Smooth muscle cell (in vitro differentiated cells): ENCODE measurements around the gene LCE5A. TPM values are rescaled to one million over a fixed set of nuclear protein-coding genes. Genes with fewer than 3 reads are reported as not detected.
"Not testable (repeated sequence)": the region's sequence is repeated elsewhere in the genome, so short reads cannot be mapped to it uniquely, and the experiment has no call there.

Experiments used
- DNase-seq: peaks from one replicate; lab custom pipeline; 2025; ENCODE audit not compliant: unreplicated experiment; lab: John Stamatoyannopoulos, UW
- H2AFZ ChIP-seq: fragments of 200-600 bp; sonication (generic); 2 replicates; pipeline ENCODE4 v1.6.0; 2016; ENCODE audit warnings: antibody characterized with exemption, low read depth, mild to moderate bottlenecking
- H3F3A ChIP-seq: fragments of 200-600 bp; sonication (generic); 2 replicates; pipeline ENCODE4 v1.6.0; 2017; ENCODE audit warnings: antibody characterized with exemption, low read depth
- H3K27ac ChIP-seq: fragments of 200-600 bp; sonication (generic); 2 replicates; pipeline ENCODE4 v1.5.1; 2016; ENCODE audit warnings: low read depth, mild to moderate bottlenecking
- H3K27me3 ChIP-seq: fragments of 200-600 bp; sonication (generic); 2 replicates; pipeline ENCODE4 v1.6.1; 2016; ENCODE audit warnings: low read depth, mild to moderate bottlenecking
- H3K36me3 ChIP-seq: fragments of 200-600 bp; sonication (generic); 2 replicates; pipeline ENCODE4 v1.5.1; 2016; ENCODE audit warnings: low read depth
- H3K4me1 ChIP-seq: fragments of 200-600 bp; sonication (generic); 2 replicates; pipeline ENCODE4 v1.5.1; 2016; ENCODE audit warnings: low read depth
- H3K4me2 ChIP-seq: fragments of 200-600 bp; sonication (generic); 2 replicates; pipeline ENCODE4 v1.6.0; 2016; ENCODE audit warnings: mild to moderate bottlenecking
- H3K4me3 ChIP-seq: fragments of 200-600 bp; sonication (generic); 2 replicates; pipeline ENCODE4 v1.5.1; 2016; ENCODE audit warnings: mild to moderate bottlenecking
- H3K79me2 ChIP-seq: fragments of 200-600 bp; sonication (generic); 2 replicates; pipeline ENCODE4 v1.6.0; 2016; ENCODE audit warnings: low read depth, mild to moderate bottlenecking
- H3K9ac ChIP-seq: fragments of 200-600 bp; sonication (generic); 2 replicates; pipeline ENCODE4 v1.6.0; 2016; ENCODE audit warnings: low read depth
- H3K9me3 ChIP-seq: fragments of 200-600 bp; sonication (generic); replicated peaks from 2 replicates; pipeline ENCODE4 v1.5.1; 2016; ENCODE audit warnings: low read depth
- H4K20me1 ChIP-seq: fragments of 200-600 bp; sonication (generic); 2 replicates; pipeline ENCODE4 v1.6.0; 2016; ENCODE audit warnings: low read depth
- WGBS: methylation state at CpG from one replicate; pipeline ENCODE4 v1.1.7; 2016; ENCODE audit warnings: low lambda C conversion rate; 5-methylcytosine and 5-hydroxymethylcytosine counted together
- polyA plus RNA-seq: library from polyadenylated mRNA; unstranded; fragments of >200 nt; fragmentation: Nextera tagmentation; extraction: Ambion mirVana; gene quantifications from 2 replicates; pipeline ENCODE4 v1.2.1, GENCODE V29; 2016
- total RNA-seq: library from RNA; depleted of rRNA; stranded (reverse); fragments of >200 nt; gene quantifications from 2 replicates; pipeline ENCODE4 v1.2.3, GENCODE V29; 2014
- TF ChIP-seq, protein P1 (sequence below): fragments of 200-600 bp; sonication (generic); IDR thresholded peaks from 2 replicates; pipeline ENCODE4 v1.5.1; 2017; ENCODE audit warnings: borderline replicate concordance, mild to moderate bottlenecking, antibody characterized with exemption; ENCODE audit not compliant: insufficient read depth, poor library complexity, severe bottlenecking

The LCE5A gene
- total and polyA plus RNA-seq, 2 experiments from 2014 or later: not detected

DNA sequence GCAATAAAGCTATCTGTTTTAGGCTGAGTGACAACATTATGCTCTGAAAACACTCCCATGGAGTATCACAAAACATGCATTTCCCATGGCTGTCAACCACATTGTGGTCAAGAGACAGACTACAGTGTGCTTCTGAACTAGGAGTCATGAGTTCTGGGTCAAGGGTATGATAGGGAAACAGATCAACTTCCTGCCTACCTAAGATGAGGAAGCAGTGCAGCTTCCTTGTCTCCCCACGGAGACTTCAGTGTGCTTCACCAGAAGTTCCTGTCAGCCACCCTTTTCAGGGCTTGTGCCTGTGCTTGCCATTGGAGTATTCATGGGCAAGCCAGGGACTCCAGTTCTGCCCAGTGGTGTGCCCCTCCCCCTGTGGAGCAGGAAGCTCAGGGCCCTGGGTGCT, 36.1 kb downstream of the LCE5A start:
- Histone ChIP-seq H3F3A (no peaks in the 10 kb centered on the region), H3K27ac (no peak overlapping the region), H3K4me2 (no peak overlapping the region), H3K9me3 (no peaks in the 10 kb centered on the region), H3K4me1 (no peaks in the 10 kb centered on the region), H3K27me3 (no peaks in the 10 kb centered on the region), H3K36me3 (no peaks in the 10 kb centered on the region), H3K4me3 (no peak overlapping the region), H2AFZ (no peak overlapping the region), H4K20me1 (no peaks in the 10 kb centered on the region), H3K79me2 (no peaks in the 10 kb centered on the region), H3K9ac (no peak overlapping the region)
- WGBS: 45% methylated on average over 1 of the region's 1 CpG
- no peak for DNase-seq
- TF ChIP-seq, protein P1, sequence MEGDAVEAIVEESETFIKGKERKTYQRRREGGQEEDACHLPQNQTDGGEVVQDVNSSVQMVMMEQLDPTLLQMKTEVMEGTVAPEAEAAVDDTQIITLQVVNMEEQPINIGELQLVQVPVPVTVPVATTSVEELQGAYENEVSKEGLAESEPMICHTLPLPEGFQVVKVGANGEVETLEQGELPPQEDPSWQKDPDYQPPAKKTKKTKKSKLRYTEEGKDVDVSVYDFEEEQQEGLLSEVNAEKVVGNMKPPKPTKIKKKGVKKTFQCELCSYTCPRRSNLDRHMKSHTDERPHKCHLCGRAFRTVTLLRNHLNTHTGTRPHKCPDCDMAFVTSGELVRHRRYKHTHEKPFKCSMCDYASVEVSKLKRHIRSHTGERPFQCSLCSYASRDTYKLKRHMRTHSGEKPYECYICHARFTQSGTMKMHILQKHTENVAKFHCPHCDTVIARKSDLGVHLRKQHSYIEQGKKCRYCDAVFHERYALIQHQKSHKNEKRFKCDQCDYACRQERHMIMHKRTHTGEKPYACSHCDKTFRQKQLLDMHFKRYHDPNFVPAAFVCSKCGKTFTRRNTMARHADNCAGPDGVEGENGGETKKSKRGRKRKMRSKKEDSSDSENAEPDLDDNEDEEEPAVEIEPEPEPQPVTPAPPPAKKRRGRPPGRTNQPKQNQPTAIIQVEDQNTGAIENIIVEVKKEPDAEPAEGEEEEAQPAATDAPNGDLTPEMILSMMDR: no peak

DNA sequence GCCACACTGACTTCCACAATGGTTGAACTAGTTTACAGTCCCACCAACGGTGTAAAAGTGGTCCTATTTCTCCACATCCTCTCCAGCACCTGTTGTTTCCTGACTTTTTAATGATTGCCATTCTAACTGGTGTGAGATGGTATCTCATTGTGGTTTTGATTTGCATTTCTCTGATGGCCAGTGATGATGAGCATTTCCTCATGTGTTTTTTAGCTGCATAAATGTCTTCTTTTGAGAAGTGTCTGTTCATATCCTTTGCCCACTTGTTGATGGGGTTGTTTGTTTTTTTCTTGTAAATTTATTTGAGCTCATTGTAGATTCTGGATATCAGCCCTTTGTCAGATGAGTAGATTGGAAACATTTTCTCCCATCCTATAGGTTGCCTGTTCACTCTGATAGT, 37.8 kb downstream of the LCE5A start:
- H3K4me1 ChIP-seq, H4K20me1 ChIP-seq, H3K9ac ChIP-seq, H3K9me3 ChIP-seq, H2AFZ ChIP-seq, H3K4me3 ChIP-seq, H3K36me3 ChIP-seq, H3K27ac ChIP-seq, H3K79me2 ChIP-seq, H3K27me3 ChIP-seq, H3K4me2 ChIP-seq, H3F3A ChIP-seq, DNase-seq: not testable (repeated sequence)
- WGBS: 0% methylated on average over 1 of the region's 1 CpG

Other genes with a start within 250 kb of the LCE5A start
- not detected in 2 replicates for gene FLG, start 185.6 kb upstream of the LCE5A start, total RNA-seq
- gene FLG, start 185.6 kb upstream of the LCE5A start, polyA plus RNA-seq: not detected in 2 replicates
- not detected in 2 replicates for gene FLG2, start 150.8 kb upstream of the LCE5A start, total RNA-seq
- not detected in 2 replicates for gene FLG2, start 150.8 kb upstream of the LCE5A start, polyA plus RNA-seq
- gene CRNN, start 96.5 kb upstream of the LCE5A start, total RNA-seq: not detected in 2 replicates
- not detected in 2 replicates for gene CRNN, start 96.5 kb upstream of the LCE5A start, polyA plus RNA-seq
- not detected in 2 replicates for gene CRCT1, start 3.7 kb downstream of the LCE5A start, total RNA-seq
- not detected in 2 replicates for gene CRCT1, start 3.7 kb downstream of the LCE5A start, polyA plus RNA-seq
- not detected in 2 replicates for gene LCE3E, start 56.0 kb downstream of the LCE5A start, total RNA-seq
- not detected in 2 replicates for gene LCE3E, start 56.0 kb downstream of the LCE5A start, polyA plus RNA-seq
- gene LCE3D, start 69.7 kb downstream of the LCE5A start, total RNA-seq: not detected in 2 replicates
- not detected in 2 replicates for gene LCE3D, start 69.7 kb downstream of the LCE5A start, polyA plus RNA-seq
- gene LCE3C, start 89.4 kb downstream of the LCE5A start, total RNA-seq: not detected in 2 replicates
- gene LCE3C, start 89.4 kb downstream of the LCE5A start, polyA plus RNA-seq: not detected in 2 replicates
- gene LCE3B, start 103.0 kb downstream of the LCE5A start, total RNA-seq: not detected in 2 replicates
- not detected in 2 replicates for gene LCE3B, start 103.0 kb downstream of the LCE5A start, polyA plus RNA-seq
- not detected in 2 replicates for gene LCE3A, start 112.3 kb downstream of the LCE5A start, total RNA-seq
- not detected in 2 replicates for gene LCE3A, start 112.3 kb downstream of the LCE5A start, polyA plus RNA-seq
- gene LCE2D, start 152.6 kb downstream of the LCE5A start, total RNA-seq: not detected in 2 replicates
- gene LCE2D, start 152.6 kb downstream of the LCE5A start, polyA plus RNA-seq: not detected in 2 replicates
- not detected in 2 replicates for gene LCE2C, start 164.5 kb downstream of the LCE5A start, total RNA-seq
- gene LCE2C, start 164.5 kb downstream of the LCE5A start, polyA plus RNA-seq: not detected in 2 replicates
- not detected in 2 replicates for gene LCE2B, start 175.3 kb downstream of the LCE5A start, total RNA-seq
- gene LCE2B, start 175.3 kb downstream of the LCE5A start, polyA plus RNA-seq: not detected in 2 replicates
- gene LCE2A, start 187.5 kb downstream of the LCE5A start, total RNA-seq: not detected in 2 replicates
- not detected in 2 replicates for gene LCE2A, start 187.5 kb downstream of the LCE5A start, polyA plus RNA-seq
- not detected in 2 replicates for gene LCE4A, start 197.4 kb downstream of the LCE5A start, total RNA-seq
- gene LCE4A, start 197.4 kb downstream of the LCE5A start, polyA plus RNA-seq: not detected in 2 replicates
- not detected in 2 replicates for gene KPRP, start 247.2 kb downstream of the LCE5A start, total RNA-seq
- gene KPRP, start 247.2 kb downstream of the LCE5A start, polyA plus RNA-seq: not detected in 2 replicates